Measurements from ENCODE around the gene SEBOX. TPM values are rescaled to one million over a fixed set of nuclear protein-coding genes. Genes with fewer than 3 reads are reported as not detected.

The SEBOX gene
- total RNA-seq, 4 donors from 2014 or later, result not detected

DNA sequence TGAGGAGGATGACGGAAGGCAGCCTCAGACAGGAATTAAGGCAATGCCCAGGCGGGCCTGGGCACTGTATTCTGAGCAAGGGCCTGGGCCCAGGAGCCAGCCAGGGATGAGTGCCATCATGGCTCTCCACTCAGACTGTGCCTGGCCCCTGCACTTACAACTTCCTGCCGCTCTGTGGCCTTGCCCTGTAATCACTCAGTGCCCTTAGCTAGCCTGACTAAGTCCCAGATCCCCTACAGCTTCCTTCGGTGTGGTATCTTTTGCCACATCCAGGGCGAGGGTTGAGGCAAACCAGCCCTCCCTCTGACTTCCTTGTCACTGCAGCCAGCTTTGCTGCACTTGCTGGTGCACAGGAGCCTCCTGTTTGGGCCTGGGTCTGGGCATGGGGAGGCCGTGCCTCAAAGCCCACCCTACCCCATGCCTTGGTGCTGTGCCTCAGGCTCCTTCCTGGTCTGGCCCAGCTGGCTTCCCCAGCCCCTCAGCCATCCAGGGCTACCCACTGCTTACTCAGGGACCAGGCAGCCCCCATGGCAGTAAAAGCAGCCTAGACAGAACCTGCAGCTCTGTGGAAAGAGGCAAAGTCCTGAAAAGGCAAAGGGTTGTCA is 31.7 kb upstream of the SEBOX start:
- WGBS, 2 donors, result 77 to 84% methylated on average over 6 of the region's 6 CpGs
- no peak for DNase-seq (ENCODE audit: low spot score in 2 of 2)
- intact Hi-C loops (cut with DNase I; ENCODE audit: low total_unique reads), result no loop called here
- no peak overlapping the region for H3K4me3 ChIP-seq (ENCODE audit: low read depth, poor library complexity, severe bottlenecking)
- TF ChIP-seq POLR2A (IDR thresholded peaks at IDR 0.05), result no peak
- TF ChIP-seq CTCF (IDR thresholded peaks at IDR 0.05), result no peak

DNA sequence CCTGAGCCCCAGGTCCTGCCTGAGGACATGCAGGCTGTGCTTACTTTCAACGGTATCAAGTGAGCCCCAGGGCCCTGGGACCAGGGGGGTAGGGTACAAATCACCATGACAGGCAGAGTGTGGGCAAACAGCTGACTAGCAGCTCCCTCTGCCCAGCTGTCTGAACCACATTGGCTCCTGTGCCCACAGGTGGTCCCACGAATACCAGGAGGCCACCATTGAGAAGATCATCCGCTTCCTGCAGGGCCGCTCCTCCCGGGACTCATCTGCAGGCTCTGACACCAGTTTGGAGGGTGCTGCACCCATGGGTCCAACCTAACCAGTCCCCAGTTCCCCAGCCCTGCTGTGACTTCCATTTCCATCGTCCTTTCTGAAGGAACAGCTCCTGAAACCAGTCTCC is 31.0 kb upstream of the SEBOX start:
- no peak for DNase-seq (ENCODE audit: low spot score in 2 of 2)
- 76 to 84% methylated on average over 6 of the region's 6 CpGs for WGBS, 2 donors
- TF ChIP-seq CTCF (IDR thresholded peaks at IDR 0.05) (no peak), POLR2A (IDR thresholded peaks at IDR 0.05) (no peak)
- H3K4me3 ChIP-seq (ENCODE audit: low read depth, poor library complexity, severe bottlenecking), result no peak overlapping the region
- intact Hi-C loops (cut with DNase I; ENCODE audit: low total_unique reads), result no loop called here

DNA sequence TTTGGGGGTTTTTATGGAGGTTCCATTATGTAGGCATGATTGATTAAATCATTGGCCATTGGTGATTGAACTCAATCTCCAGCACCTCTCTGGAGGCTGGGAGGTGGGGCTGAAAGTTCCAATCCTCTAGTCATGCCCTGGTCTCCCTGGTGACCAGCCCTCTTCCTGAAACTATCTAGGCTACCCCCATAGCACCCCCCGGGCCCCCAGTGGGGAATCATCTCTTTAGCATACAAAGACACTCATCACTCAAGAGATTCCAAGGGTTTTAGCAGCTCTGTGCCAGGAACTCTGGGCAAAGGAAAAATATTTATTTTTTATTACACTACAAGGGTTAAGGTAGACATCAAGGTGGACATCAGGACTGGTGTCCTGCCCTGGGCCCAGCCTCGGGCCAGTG is 30.4 kb upstream of the SEBOX start:
- intact Hi-C loops (cut with DNase I; ENCODE audit: low total_unique reads), result no loop called here
- DNase-seq (ENCODE audit: low spot score in 2 of 2), result no peak
- TF ChIP-seq CTCF (IDR thresholded peaks at IDR 0.05), result no peak
- no peak for TF ChIP-seq POLR2A (IDR thresholded peaks at IDR 0.05)
- 40 to 41% methylated on average over 2 of the region's 2 CpGs for WGBS, 2 donors
- no peak overlapping the region for H3K4me3 ChIP-seq (ENCODE audit: low read depth, poor library complexity, severe bottlenecking)

DNA sequence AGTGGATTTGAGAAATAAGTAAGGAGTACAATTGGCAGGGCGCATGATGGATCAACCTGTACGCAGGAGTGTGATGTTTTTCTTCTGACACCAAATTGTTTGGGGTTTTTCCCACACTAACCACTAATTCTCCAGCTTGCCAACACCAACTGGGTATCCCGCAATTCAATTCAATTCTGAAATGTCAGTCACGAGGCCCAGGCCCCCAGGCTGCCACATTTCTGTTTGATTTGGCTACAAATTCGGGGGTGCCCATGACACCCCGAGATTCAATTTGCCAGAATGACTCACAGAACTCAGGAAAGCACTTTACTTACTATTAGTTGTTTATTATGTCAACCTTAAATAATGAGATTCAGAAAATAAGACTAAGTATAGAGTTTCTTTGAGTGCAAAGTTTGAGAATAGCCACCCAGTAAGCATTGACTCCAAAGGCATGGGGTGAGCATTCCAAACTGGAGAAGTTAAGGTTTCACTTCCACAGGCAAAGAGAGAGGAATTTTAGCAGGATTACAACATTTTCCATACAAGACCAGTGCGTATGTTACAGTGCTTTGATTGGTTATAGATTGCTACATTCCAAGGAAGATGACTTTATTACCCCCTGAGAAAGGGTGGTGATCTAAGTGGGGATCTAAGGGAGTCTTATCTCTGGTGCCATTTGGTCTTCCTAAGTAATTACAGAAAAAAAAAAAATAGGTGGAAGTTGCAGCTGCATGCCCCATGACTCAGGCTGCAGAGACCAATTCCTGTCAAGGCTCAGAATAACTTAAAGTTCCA is 29.5 kb upstream of the SEBOX start:
- WGBS, 2 donors, result 68 to 69% methylated on average over 7 of the region's 7 CpGs
- TF ChIP-seq CTCF (IDR thresholded peaks at IDR 0.05) (no peak), POLR2A (IDR thresholded peaks at IDR 0.05) (no peak)
- H3K4me3 ChIP-seq (ENCODE audit: low read depth, poor library complexity, severe bottlenecking), result no peak overlapping the region
- intact Hi-C loops (cut with DNase I; ENCODE audit: low total_unique reads), result no loop called here
- DNase-seq (ENCODE audit: low spot score in 2 of 2), result no peak

DNA sequence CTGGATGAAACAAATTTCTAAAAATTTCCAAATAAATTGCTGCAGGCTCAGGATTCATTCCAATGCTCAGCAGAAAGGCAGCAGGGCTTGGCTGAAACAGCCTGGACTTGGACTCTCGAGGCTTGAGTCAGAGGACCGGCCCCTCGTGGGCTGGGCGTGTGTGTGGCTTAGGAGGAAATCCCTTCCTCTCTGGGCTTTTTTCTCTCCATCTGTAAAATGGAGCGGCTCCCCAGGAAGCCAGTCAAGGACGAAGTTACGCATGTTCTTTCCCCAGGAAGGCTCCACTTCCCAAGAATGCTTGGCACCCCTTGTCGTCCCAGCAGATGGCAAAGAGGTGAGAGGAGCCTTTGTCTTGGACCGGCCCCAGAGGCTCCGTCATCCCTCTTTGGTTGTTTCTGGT is 27.5 kb upstream of the SEBOX start:
- intact Hi-C loops (cut with DNase I; ENCODE audit: low total_unique reads), result no loop called here
- WGBS, 2 donors, result 70 to 77% methylated on average over 10 of the region's 10 CpGs
- DNase-seq (ENCODE audit: low spot score in 2 of 2), result no peak
- no peak overlapping the region for H3K4me3 ChIP-seq (ENCODE audit: low read depth, poor library complexity, severe bottlenecking)
- no peak for TF ChIP-seq POLR2A (IDR thresholded peaks at IDR 0.05)
- no peak for TF ChIP-seq CTCF (IDR thresholded peaks at IDR 0.05)
